HG03521 (cell line): ENCODE results near the gene RASD2.

Experiments
- ATAC-seq: cut with Tn5 transposase; IDR thresholded peaks from one replicate; pipeline ENCODE4 v1.9.1; 2021; ENCODE audit warnings: mild to moderate bottlenecking, moderate library complexity; ENCODE audit not compliant: unreplicated experiment

Gene RASD2

GRCh38 chr22:35517769-35518530 is 22.7 kb upstream of the RASD2 start:
- ATAC-seq: no peak

DNA sequence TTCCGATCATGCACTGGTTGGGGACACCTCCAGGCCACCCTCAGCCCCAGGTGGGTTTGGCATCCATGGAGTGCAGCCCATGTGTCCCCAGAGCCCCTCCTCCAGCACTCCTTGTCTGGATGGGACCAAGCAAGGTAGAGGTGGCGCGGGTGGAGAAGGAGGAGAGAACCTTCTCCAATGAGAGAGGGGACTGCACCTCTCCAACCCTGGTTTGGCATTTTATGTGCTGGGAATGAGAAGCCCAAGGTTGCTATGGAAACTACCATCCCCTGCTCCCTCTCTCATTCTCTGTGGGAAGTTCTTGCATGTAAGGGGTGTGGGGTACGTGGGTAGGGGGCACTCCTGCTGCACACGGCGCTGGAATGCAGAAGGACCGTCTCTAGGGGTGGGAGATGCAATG is 21.8 kb upstream of the RASD2 start:
- ATAC-seq: no peak

DNA sequence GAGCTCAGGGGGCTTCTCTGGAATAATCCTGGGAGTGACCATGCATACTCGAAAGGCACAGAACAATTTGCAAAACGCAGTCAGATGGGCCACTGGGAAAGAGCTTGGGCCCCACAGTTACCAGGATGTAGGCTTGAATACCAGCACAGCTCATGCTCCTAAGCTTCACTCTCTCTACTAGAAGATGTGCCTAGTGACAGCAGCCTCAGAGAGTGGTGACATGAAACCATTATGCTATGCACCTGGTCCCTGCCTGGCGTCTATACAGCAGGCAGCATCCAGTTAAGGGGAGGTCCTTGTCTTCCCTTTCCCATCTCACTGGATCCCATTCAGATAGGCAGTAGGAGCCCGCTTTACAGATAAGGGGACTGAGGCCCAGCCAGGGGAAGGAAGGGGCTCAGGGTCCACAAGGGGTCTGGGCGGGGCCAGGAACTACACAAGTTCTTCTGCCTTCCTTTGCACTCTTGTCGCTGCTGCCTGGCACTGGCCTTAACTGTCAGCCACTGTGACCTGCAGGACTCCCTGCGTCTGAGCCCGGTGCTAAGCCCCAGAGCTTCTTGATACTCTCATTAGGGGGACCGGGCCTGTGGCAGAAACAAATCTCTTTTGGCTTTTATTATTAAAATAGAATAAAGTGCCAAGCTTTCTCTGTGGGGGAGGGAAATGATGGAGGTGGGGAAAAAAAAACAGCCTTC is 21.2 kb upstream of the RASD2 start:
- no peak for ATAC-seq

DNA sequence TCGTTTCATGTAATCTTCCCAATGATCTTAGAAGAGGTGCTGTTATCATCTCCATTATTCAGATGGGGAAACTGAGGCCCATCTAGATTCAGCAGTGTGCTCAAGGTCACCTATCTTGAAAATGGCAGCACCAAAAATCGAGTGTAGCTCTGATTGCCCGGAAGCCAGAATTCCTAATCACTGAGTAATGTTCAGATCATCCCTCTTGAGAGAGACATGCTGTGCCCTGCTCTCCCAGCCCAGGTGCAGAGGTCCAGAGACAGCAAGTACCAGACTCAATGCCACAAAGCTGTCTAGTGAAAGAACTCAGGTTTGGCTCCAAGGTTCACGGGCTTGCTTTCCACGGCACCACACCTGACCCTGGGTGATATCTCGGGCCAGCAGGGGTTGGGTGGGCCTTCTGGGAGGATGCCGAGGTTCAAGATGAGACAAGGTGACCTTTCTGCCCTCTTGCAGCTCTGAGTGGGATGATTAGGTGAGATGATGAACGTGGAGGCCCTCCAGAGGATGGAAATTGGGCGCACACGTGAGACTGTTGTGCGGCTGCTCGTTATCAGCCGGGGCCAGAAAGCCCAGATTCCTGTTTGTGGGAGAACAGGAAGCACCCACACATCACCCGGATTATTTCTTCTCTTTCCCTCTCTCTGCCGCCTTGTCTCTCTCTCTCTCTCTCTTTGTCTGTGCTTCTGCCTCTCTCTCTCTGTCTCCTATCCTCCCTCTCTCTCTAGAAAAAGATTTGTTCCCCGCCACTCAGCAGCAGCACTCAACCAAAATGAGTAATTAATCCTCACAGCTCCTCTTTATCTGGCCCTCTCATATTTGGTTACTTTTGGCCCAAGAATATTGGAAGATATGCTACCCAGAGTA is 19.0 kb upstream of the RASD2 start:
- ATAC-seq: no peak

- no peak for ATAC-seq
Observed at GRCh38 chr22:35522225-35523149, 18.1 kb upstream of the RASD2 start.

GRCh38 chr22:35523167-35523947 is 17.3 kb upstream of the RASD2 start:
- no peak for ATAC-seq

DNA sequence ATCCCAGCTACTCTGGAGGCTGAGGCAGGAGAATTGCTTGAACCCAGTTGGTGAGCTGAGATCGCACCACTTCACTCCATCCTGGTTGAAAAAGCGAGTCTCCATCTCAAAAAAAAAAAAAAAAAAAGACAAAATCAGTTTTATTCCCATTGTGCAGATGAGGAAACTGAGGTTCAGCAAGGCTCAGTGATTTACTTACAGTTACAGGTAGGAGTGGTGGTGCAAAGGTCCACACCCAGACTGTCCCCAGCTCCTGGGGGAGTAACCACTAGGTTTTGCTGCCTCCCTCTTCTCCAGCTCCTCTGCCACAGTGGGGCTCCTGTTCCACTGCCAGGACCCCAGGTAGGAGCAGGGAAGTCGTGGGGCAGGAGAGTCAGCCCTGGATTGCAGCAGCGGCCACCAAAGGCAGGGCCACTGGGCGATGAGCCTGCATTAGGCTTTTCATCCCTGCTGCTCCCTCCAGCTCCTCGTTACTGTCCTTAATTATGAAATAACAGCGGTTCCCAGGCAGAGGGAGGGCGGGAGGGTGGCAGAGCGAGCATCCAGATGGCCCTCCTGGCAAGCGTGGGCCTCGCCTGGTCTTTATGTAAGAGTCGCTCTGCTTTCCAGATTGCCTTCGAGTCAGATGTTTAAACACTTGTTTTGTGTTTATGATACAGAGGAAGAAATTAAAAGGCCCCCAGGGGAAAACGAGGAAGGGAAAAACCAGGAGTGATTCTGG is 15.5 kb upstream of the RASD2 start:
- no peak for ATAC-seq

GRCh38 chr22:35525687-35526332 is 14.8 kb upstream of the RASD2 start:
- ATAC-seq: no peak

DNA sequence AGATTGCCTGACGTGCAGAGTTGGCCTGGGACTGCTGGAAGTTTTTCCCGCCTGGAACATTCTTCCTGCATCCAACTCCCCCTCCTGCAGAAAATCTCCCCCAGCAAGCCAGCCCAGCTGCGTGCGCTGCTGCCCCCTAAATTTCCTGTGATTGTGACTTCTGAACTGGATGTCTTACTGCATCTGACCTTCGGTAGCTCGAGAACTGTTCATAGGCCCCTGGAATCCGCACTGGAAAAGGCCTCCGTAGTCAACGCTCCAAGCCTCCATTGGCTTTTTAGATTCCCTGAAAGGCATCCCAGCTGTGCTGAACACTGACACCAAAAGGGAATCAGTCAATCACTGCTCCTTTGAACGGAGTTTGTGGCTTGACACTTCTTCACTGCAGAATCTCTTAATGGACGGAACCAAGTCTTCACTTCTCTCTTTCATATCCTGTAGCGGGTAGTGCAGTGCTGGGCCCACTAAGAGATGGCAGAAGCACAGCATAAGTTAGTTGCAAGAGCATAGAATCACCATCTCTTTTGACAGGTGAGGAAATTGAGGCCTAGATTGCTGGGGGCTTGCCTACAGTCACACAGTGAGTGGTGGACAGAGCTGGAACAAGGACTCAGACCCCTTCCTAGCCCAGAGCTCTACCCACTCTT is 14.2 kb upstream of the RASD2 start:
- no peak for ATAC-seq

- no peak for ATAC-seq
Observed at GRCh38 chr22:35528927-35529326, 11.7 kb upstream of the RASD2 start.

DNA sequence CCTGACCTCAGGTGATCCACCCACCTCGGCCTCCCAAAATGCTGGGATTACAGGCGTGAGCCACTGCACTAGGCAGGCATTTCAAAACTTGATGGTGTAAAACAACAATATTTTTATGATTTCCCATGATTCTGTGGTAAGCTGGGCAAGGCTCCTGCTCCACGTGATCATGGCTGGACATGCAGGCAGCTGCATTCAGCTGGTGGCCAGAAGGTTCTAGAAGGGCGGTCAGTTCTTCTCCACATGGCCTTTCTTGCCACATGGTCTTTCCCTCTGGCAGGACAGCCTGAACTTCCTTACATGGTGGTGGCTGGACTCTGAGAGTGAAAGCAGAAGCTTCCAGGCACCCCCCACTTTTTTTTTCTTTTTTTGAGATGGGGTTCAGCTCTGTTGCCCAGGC is 9.9 kb upstream of the RASD2 start:
- no peak for ATAC-seq

- ATAC-seq: no peak
Observed at GRCh38 chr22:35531202-35531601, 9.4 kb upstream of the RASD2 start.

GRCh38 chr22:35531676-35532075 is 9.0 kb upstream of the RASD2 start:
- no peak for ATAC-seq

DNA sequence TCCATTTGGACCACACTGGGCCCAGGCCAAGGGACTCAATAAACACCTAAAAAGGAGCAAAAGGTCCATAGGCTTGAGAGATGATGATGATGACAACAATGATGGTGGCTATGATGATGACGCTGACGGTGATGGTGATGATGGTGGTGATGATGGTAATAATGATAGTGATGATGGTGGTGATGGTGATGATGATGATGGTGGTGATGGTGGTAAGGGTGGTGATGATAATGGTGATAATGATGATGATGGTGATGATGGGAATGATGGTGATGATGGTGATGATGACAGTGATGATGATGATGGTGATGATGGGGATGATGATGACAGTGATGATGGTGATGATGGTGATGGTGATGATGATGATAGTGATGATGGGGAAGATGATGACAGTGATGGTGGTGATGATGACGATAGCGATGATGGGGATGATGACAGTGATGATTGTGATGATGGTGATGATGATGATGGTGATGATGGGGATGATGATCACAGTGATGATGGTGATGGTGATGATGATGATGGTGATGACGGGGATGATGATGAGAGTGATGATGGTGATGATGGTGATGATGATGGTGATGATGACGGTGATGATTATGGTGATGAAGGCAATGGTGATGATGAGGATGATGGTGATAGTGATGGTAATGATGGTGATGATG is 7.1 kb upstream of the RASD2 start:
- ATAC-seq: no peak

- ATAC-seq: no peak
Observed at GRCh38 chr22:35534091-35534490, 6.5 kb upstream of the RASD2 start.

DNA sequence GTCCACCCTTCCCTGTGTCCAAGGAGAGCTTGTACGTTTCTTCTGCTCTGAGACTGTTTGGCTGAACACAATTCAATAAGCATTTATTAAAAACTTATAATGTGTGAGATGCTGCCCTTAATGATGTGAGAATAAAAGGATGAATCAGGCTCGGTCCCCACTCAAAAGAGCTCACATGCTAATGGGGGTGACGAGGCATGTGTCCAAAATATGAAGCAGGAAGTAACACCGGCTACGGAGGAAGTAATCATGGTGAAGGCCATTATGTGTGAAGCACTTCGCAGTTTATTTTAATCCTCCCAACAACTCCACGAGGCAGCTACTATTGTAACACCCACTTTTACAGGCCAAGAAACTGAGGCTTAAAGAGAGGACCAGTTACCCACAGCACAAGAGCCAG is 3.4 kb upstream of the RASD2 start:
- no peak for ATAC-seq

GRCh38 chr22:35538801-35539321 is 1.8 kb upstream of the RASD2 start:
- no peak for ATAC-seq
